ENCODE data around the gene S100A9. TPM values are rescaled to one million over a fixed set of nuclear protein-coding genes. Genes with fewer than 3 reads are reported as not detected.
"Not testable (repeated sequence)": the region's sequence is repeated elsewhere in the genome, so short reads cannot be mapped to it uniquely, and the experiment has no call there.

The S100A9 gene
- total RNA-seq, 2 donors from 2014 or later: not detected

DNA sequence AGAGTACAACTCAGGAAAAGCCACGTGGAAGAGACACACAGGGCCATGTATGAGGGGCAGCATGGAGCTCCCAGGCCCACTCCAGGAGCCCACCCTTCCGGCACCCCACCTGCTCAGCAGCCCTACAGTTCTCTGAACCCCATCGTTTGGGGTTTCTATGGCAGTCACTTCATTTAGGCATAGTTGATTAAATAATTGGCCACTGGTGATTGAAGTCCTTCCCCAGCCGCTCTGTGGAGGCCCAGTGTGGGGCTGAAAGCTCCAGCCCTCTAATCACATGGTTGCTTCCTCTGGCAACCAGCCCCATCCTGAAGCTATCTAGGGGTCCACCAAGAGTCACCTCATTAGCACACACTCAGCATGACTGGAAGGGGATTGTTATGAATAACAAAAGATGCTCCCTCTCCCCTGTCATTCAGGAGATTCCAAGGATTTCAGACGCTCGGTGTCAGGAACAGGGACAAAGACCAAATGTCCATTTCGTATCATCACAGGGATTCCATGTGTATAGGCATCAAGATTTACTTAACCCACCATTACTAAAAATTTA, 46.5 kb downstream of the S100A9 start:
- Histone ChIP-seq H3K9ac (ENCODE audit: extremely low read depth, low read length, poor library complexity, severe bottlenecking) (no peak overlapping the region), H3K27me3 (ENCODE audit: control insufficient read depth, insufficient read depth, low read length, poor library complexity, severe bottlenecking) (no peaks in the 10 kb centered on the region), H3K4me1 (ENCODE audit: control insufficient read depth, insufficient read depth, low read length) (no peaks in the 10 kb centered on the region), H3K4me3 (ENCODE audit: low read length) (no peak overlapping the region), H3K27ac (ENCODE audit: low read depth, low read length) (no peak overlapping the region), H3K9me3 (ENCODE audit: control insufficient read depth, low read length) (no peaks in the 10 kb centered on the region), H3K36me3 (ENCODE audit: control insufficient read depth, insufficient read depth, low read length) (no peaks in the 10 kb centered on the region)
- Mint-ChIP-seq H3K36me3 (ENCODE audit: low read depth) (no peaks in the 10 kb centered on the region), H3K4me3 (no peak overlapping the region), H3K27ac (no peak overlapping the region), H3K27me3 (ENCODE audit: insufficient read depth) (peaks cover 31% of the 10 kb centered on the region), H3K4me1 (no peaks in the 10 kb centered on the region), H3K9me3 (peaks cover 3% of the 10 kb centered on the region)
- WGBS, 2 experiments (ENCODE audit: insufficient coverage in 1 of 2, insufficient read length in 1 of 2): 66 to 80% methylated on average over 7 of the region's 7 CpGs
- TF ChIP-seq, protein P1, sequence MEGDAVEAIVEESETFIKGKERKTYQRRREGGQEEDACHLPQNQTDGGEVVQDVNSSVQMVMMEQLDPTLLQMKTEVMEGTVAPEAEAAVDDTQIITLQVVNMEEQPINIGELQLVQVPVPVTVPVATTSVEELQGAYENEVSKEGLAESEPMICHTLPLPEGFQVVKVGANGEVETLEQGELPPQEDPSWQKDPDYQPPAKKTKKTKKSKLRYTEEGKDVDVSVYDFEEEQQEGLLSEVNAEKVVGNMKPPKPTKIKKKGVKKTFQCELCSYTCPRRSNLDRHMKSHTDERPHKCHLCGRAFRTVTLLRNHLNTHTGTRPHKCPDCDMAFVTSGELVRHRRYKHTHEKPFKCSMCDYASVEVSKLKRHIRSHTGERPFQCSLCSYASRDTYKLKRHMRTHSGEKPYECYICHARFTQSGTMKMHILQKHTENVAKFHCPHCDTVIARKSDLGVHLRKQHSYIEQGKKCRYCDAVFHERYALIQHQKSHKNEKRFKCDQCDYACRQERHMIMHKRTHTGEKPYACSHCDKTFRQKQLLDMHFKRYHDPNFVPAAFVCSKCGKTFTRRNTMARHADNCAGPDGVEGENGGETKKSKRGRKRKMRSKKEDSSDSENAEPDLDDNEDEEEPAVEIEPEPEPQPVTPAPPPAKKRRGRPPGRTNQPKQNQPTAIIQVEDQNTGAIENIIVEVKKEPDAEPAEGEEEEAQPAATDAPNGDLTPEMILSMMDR (conservative IDR thresholded peaks at IDR 0.05): no peak
- peak; percentile 50 for DNase-seq

DNA sequence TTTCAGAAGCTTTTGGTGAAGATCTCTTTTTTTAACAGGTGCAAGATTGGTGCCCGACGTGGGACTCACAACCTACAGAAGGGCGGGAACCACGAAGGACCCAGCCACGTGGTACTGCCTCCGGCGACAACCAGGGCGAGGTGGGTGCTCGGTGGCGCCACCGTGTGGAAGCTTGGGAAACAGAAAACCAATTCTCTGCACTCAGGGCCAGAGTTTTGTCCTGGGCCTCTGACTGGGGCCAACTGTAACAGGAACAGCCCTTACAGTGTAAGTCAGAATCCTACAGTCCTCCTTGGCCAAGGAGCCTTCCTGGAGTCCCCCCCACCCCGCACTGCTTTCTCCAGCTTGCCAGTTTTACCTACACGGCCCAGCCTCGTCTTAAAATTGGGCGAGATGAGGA, 47.1 kb downstream of the S100A9 start:
- Mint-ChIP-seq H3K4me1 (no peaks in the 10 kb centered on the region), H3K9me3 (peaks cover 3% of the 10 kb centered on the region), H3K27ac (no peak overlapping the region), H3K27me3 (ENCODE audit: insufficient read depth) (peaks cover 34% of the 10 kb centered on the region), H3K4me3 (no peak overlapping the region), H3K36me3 (ENCODE audit: low read depth) (no peaks in the 10 kb centered on the region)
- Histone ChIP-seq H3K4me1 (ENCODE audit: control insufficient read depth, insufficient read depth, low read length) (no peaks in the 10 kb centered on the region), H3K36me3 (ENCODE audit: control insufficient read depth, insufficient read depth, low read length) (no peaks in the 10 kb centered on the region), H3K27ac (ENCODE audit: low read depth, low read length) (no peak overlapping the region), H3K27me3 (ENCODE audit: control insufficient read depth, insufficient read depth, low read length, poor library complexity, severe bottlenecking) (no peaks in the 10 kb centered on the region), H3K4me3 (ENCODE audit: low read length) (no peak overlapping the region), H3K9ac (ENCODE audit: extremely low read depth, low read length, poor library complexity, severe bottlenecking) (no peak overlapping the region), H3K9me3 (ENCODE audit: control insufficient read depth, low read length) (no peaks in the 10 kb centered on the region)
- WGBS, 2 experiments (ENCODE audit: insufficient coverage in 1 of 2, insufficient read length in 1 of 2): 61 to 64% methylated on average over 14 to 15 of the region's 15 CpGs
- DNase-seq: peak; percentile 88
- TF ChIP-seq, protein P1 (conservative IDR thresholded peaks at IDR 0.05): peak; percentile 77

GRCh38 chr1:153405825-153406599, 48.4 kb downstream of the S100A9 start:
- not testable (repeated sequence) for H3K4me1 Mint-ChIP-seq; H3K9me3 Mint-ChIP-seq; H3K9me3 ChIP-seq (ENCODE audit: control insufficient read depth, low read length); H3K36me3 ChIP-seq (ENCODE audit: control insufficient read depth, insufficient read depth, low read length); H3K4me3 ChIP-seq (ENCODE audit: low read length); H3K4me3 Mint-ChIP-seq; H3K9ac ChIP-seq (ENCODE audit: extremely low read depth, low read length, poor library complexity, severe bottlenecking); H3K27ac Mint-ChIP-seq; H3K27ac ChIP-seq (ENCODE audit: low read depth, low read length); H3K27me3 ChIP-seq (ENCODE audit: control insufficient read depth, insufficient read depth, low read length, poor library complexity, severe bottlenecking); H3K36me3 Mint-ChIP-seq (ENCODE audit: low read depth); H3K4me1 ChIP-seq (ENCODE audit: control insufficient read depth, insufficient read depth, low read length)
- H3K27me3 Mint-ChIP-seq (ENCODE audit: insufficient read depth): peaks cover 42% of the 10 kb centered on the region
- peak; percentile 21 for DNase-seq
- 88 to 95% methylated on average over 3 to 6 of the region's 6 CpGs for WGBS, 2 experiments (ENCODE audit: insufficient coverage in 1 of 2, insufficient read length in 1 of 2)

DNA sequence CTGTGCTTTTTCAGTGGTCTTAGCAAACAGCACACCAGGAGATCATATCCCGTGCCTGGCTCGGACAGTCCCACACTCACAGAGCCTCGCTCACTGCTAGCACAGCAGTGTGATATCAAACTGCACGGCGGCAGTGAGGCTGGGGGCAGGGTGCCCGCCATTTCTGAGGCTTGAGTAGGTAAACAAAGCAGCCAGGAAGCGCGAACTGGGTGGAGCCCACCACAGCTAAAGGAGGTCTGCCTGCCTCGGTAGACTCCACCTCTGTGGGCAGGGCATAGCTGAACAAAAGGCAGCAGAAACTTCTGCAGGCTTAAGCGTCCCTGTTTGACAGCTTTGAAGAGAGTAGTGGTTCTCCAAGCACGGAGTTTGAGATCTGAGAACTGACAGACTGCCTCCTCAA, 49.6 kb downstream of the S100A9 start:
- H3K27ac ChIP-seq (ENCODE audit: low read depth, low read length); H3K4me3 Mint-ChIP-seq; H3K27ac Mint-ChIP-seq; H3K4me1 Mint-ChIP-seq; H3K4me1 ChIP-seq (ENCODE audit: control insufficient read depth, insufficient read depth, low read length); H3K36me3 Mint-ChIP-seq (ENCODE audit: low read depth); H3K4me3 ChIP-seq (ENCODE audit: low read length); H3K9me3 ChIP-seq (ENCODE audit: control insufficient read depth, low read length); H3K9ac ChIP-seq (ENCODE audit: extremely low read depth, low read length, poor library complexity, severe bottlenecking); H3K36me3 ChIP-seq (ENCODE audit: control insufficient read depth, insufficient read depth, low read length); H3K9me3 Mint-ChIP-seq; H3K27me3 ChIP-seq (ENCODE audit: control insufficient read depth, insufficient read depth, low read length, poor library complexity, severe bottlenecking): not testable (repeated sequence)
- peak; percentile 32 for DNase-seq
- peaks cover 41% of the 10 kb centered on the region for H3K27me3 Mint-ChIP-seq (ENCODE audit: insufficient read depth)
- WGBS, 2 experiments (ENCODE audit: insufficient coverage in 1 of 2, insufficient read length in 1 of 2): 78 to 84% methylated on average over 9 to 11 of the region's 11 CpGs

Other genes starting within 250 kb of the S100A9 start
- not detected for gene SPRR2F, start 244.3 kb upstream of the S100A9 start, total RNA-seq
- gene SPRR2G, start 207.0 kb upstream of the S100A9 start, total RNA-seq: not detected
- gene LELP1, start 154.4 kb upstream of the S100A9 start, total RNA-seq: not detected
- not detected for gene PRR9, start 140.3 kb upstream of the S100A9 start, total RNA-seq
- not detected for gene LORICRIN, start 98.2 kb upstream of the S100A9 start, total RNA-seq
- not detected for gene PGLYRP3, start 44.9 kb upstream of the S100A9 start, total RNA-seq
- gene PGLYRP4, start 9.0 kb upstream of the S100A9 start, total RNA-seq: not detected
- gene S100A12, start 17.8 kb downstream of the S100A9 start, total RNA-seq: not detected
- gene S100A8, start 33.2 kb downstream of the S100A9 start, total RNA-seq: not detected
- not detected for gene S100A7A, start 58.7 kb downstream of the S100A9 start, total RNA-seq
- not detected for gene S100A7, start 102.8 kb downstream of the S100A9 start, total RNA-seq
- gene S100A6, start 178.1 kb downstream of the S100A9 start, total RNA-seq: 1 to 10 TPM; 3.7 to 7.5 TPM
- not detected for gene S100A5, start 183.1 kb downstream of the S100A9 start, total RNA-seq
- gene S100A4, start 188.0 kb downstream of the S100A9 start, total RNA-seq: 1 to 10 TPM; 4.9 to 6.2 TPM
- gene S100A3, start 191.4 kb downstream of the S100A9 start, total RNA-seq: not detected
- gene S100A2, start 208.0 kb downstream of the S100A9 start, total RNA-seq: 1 to 10 TPM in 1 of 2 donors, under 1 TPM in 1; 0.92 to 3.1 TPM

All from endodermal cell (in vitro differentiated cells).